GM12864 (cell line): ENCODE results near the gene TCHP.

Experiments used
- DNase-seq: peaks from one replicate; pipeline ENCODE4 v3.0.0-alpha.2; 2011; ENCODE audit warnings: low read depth
- H3K4me3 ChIP-seq: 2 replicates; pipeline ENCODE4 v1.5.1; 2011; ENCODE audit warnings: mild to moderate bottlenecking, low read depth, low read length, control low read depth
- CTCF ChIP-seq: IDR thresholded peaks from 2 replicates; pipeline ENCODE4 v1.5.1; 2011; ENCODE audit warnings: low read depth, mild to moderate bottlenecking, moderate library complexity, low read length, control low read depth, inconsistent platforms; ENCODE audit errors: missing control alignments

TCHP gene

GRCh38 chr12:109952873-109953272, 52.8 kb downstream of the TCHP start:
- no peak for TF ChIP-seq CTCF
- DNase-seq: no peak
- H3K4me3 ChIP-seq: no peak overlapping the region

- TF ChIP-seq CTCF: no peak
- no peak overlapping the region for H3K4me3 ChIP-seq
Measured at GRCh38 chr12:109953656-109954055, 53.6 kb downstream of the TCHP start.

GRCh38 chr12:109958374-109958773, 58.3 kb downstream of the TCHP start:
- no peak overlapping the region for H3K4me3 ChIP-seq
- TF ChIP-seq CTCF: no peak

More at GRCh38 chr12:109953656-109954055, 53.6 kb downstream of the TCHP start:
- DNase-seq: no peak

GRCh38 chr12:109959411-109960093, 59.5 kb downstream of the TCHP start:
- no peak for DNase-seq
- no peak overlapping the region for H3K4me3 ChIP-seq
- TF ChIP-seq CTCF: no peak

More at GRCh38 chr12:109958374-109958773, 58.3 kb downstream of the TCHP start:
- no peak for DNase-seq

- no peak for DNase-seq
- TF ChIP-seq CTCF: no peak
- H3K4me3 ChIP-seq: no peak overlapping the region
Measured at GRCh38 chr12:109961201-109961600, 61.1 kb downstream of the TCHP start.

- DNase-seq: no peak
- TF ChIP-seq CTCF: no peak
- H3K4me3 ChIP-seq: no peak overlapping the region
Measured at GRCh38 chr12:109961612-109962011, 61.5 kb downstream of the TCHP start.

GRCh38 chr12:109962398-109962797, 62.3 kb downstream of the TCHP start:
- DNase-seq: no peak
- no peak overlapping the region for H3K4me3 ChIP-seq
- no peak for TF ChIP-seq CTCF
